Glomerular endothelial cell (primary cell): Measurements from ENCODE around the gene RNF138. TPM values are rescaled to one million over a fixed set of nuclear protein-coding genes. Genes with fewer than 3 reads are reported as not detected.
"Not testable (repeated sequence)": the region's sequence is repeated elsewhere in the genome, so short reads cannot be mapped to it uniquely, and the experiment has no call there.

ENCODE experiments used
- DNase-seq: peaks from one replicate; pipeline ENCODE4 v3.0.0-alpha.2; 2011; ENCODE audit warnings: low read depth, low spot score; ENCODE audit errors: extremely low read depth
- total RNA-seq: library from RNA; depleted of rRNA; stranded (reverse); fragments of >200 nt; gene quantifications from 2 replicates; pipeline ENCODE4 v1.2.3, GENCODE V29; 2015

RNF138 gene
- total RNA-seq, 1 donor from 2014 or later, result 19.3 TPM

DNA sequence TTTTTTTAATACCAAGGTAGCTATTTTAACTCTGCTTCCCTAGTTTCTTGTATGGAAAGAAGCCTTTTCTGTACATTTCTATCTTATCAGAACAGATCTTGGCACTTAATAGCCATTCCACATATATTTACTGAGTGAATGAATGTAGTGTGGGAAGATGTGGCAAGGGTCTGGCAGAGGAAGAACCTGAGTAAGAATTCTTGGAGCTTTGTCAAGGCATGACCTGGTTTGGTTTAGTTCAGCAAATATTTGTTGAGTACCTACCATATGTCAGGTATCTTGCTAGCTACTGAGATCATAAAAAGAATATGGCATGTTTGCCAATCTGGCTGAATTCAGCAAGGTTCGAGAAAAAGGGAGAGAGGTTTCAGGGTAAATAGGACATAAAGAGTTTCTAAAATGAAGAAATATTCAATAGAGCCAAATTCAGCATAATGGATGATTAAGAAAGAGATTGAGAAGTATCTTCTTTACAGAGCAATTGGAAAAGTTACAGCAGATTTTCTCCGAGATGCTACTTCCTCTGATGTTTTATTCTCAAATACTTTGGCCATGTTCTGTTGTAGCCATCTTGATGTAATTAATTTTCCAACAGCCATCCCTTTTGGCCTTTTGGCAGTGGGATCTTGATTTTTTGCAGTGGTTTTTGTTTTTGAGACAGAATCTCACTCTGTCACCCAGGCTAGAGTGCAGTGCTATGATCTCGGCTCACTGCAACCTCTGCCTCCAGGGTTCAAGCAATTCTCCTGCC is 76.5 kb downstream of the RNF138 start:
- no peak for DNase-seq

GRCh38 chr18:32173654-32174053 is 82.0 kb downstream of the RNF138 start:
- DNase-seq, result no peak

- DNase-seq, result no peak
These were observed 83.0 kb downstream of the RNF138 start for GRCh38 chr18:32174719-32175118.

GRCh38 chr18:32175265-32175664 is 83.6 kb downstream of the RNF138 start:
- DNase-seq, result no peak

- DNase-seq, result not testable (repeated sequence)
These were observed 85.1 kb downstream of the RNF138 start for GRCh38 chr18:32176745-32177144.

- DNase-seq, result no peak
These were observed 85.9 kb downstream of the RNF138 start for GRCh38 chr18:32177530-32177929.

Other genes starting within 250 kb of the RNF138 start
- gene TRAPPC8, start 148.7 kb upstream of the RNF138 start, total RNA-seq, result 21.3 and 29.9 TPM in 2 replicates
- 1.6 and 3.4 TPM in 2 replicates for gene RNF125, start 73.0 kb upstream of the RNF138 start, total RNA-seq
- not detected in 2 replicates for gene MEP1B, start 98.2 kb downstream of the RNF138 start, total RNA-seq